ENCODE measurements around the gene SPRTN. TPM values are rescaled to one million over a fixed set of nuclear protein-coding genes. Genes with fewer than 3 reads are reported as not detected.
"Not testable (repeated sequence)": the region's sequence is repeated elsewhere in the genome, so short reads cannot be mapped to it uniquely, and the experiment has no call there.

SPRTN gene
- total RNA-seq, 1 donor, result 20.5 TPM

DNA sequence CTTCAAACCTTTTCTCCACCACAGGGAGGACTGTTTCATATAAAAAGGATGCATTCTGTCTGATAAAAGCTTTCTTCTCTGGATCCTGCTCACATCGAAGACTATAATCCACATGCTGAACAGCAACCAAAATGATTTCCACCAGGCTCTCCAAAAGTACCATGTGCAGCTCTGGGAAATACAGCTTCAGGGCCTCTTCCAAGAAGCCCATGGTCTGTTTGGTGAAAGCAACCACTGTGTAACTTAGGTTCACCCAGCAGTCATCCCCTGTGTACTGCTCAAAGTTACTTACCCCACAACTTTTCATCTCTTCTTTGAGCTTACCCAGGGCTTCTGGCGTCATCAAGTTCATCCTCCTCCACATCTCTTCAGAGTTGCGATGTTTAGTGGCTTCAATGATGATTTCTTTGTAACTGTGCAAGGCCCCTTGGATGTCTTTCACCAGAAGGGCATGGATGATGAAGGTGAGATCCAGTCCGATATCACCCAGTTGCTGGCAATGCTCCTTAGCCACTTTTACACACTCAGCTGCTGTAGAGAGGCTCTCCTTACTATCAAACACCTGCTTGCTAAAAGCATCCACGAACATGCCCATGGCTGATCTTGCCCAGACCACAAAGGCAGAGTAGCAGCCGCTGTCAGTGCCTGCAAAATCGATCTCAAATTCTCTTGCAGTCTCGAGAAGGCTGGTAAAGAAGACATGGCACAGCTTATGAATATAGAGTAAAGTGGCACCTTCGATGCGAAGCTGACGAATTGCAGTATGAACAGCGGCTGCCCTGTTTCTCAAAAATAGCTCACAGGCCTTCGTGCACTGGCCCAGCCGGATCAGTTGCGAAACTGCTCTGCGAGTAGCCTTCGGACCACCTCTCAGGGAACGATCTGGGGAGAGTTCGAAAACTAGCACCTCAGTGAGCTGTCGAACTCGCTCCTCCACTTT, 2.2 kb upstream of the SPRTN start:
- no peak for DNase-seq (ENCODE audit: low read depth in 2 of 3, low spot score in 2 of 3)

DNA sequence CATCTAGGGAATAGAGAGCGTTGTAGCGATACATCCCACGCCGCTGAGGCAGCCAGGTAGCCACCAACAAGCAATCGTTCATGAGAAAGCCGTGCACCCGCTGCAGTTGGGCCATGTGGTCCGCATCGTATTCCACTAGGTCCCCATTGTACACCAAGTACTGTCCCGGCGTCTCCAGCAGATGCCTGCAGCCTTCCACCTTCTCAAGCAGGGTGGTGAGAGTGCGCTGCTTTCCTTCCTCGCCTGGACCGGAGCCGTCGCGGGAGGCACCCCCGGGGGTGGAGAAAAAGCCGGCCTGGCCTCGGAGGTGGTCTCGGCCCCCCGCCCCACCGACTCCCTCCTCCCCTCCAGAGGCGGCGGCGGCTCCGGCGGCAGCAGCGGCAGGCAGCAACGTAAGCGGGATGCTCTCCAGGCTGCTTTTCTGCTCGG, 1.0 kb upstream of the SPRTN start:
- DNase-seq (ENCODE audit: low read depth in 2 of 3, low spot score in 2 of 3), result no peak

DNA sequence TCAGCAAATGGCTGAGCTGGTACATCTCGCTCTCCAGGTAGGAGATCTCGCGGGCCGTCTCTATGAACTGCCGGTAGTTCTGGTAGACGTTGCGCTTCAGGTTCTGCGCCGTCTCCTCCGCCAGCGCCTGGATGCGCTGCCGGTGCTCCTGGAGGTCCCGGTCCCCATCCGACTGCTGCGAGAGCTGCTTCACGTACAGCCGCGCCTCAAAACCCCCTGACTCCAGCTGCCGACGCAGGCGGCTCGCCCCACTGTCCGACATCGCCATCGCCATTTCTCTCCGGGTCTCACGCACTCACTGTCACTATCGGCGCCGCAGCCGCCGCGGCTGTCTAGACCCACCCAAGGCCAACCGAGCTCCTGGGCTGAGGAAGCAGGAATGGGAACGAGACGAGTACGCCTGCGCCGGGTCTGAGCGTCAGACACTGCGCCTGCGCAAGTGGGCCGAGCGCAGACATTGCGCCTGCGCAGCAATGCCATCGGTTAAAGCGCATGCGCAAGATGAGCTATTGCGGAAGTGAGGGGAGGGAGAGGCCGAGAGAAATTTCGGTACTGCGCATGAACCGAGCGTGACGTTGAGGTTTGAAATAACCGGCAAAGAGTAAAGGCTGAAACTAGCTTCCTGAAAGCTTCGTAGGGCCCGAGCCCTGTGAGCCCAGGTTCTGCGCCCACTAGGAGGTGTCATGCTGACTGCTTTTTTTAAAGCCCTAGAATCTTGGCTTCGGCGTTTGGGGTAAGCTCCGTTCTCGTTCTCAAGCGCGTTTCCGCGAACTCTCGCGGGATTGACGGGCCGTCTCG, 422 bp upstream of the SPRTN start, which contains the start of gene EXOC8:
Gene EXOC8, minus strand, starts transcription at position 381 of the 798 bp plus-strand sequence. Its CDS starts 107 bp downstream, at position 274.
- DNase-seq (ENCODE audit: low read depth in 2 of 3, low spot score in 2 of 3), result peak; percentile 97 to 100 (median 99)

DNA sequence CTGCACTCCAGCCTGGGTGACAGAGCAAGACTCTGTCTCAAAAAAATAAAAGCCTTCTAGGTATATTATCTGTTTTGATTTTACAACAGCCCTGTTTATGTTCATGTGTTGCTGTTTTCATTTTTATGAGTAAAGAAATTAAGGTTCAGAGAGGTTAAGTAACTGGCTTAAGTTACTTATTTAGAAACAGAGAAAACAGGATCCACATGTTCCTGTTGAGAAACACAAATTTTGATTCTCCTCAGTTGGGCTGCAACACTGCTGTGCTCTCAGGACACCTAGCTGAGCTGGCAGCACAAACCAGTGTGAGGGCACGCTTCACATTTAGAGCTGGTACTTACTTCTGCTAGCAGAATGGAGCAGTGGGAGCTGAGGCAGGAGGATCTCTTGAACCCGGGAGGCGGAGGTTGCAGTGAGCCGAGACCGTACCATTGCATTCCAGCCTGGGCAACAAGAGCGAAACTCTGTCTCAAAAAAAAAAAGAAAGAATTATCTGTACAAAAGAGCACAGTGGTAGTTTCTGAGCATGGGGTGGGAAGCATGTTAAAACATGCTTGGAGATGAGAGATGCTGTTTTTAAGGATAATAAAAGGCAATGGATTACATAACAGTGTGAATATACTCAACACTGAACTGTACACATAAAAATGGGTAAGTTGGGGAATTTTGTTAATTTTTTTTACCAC, 2.4 kb downstream of the SPRTN start:
- DNase-seq (ENCODE audit: low read depth in 2 of 3, low spot score in 2 of 3), result no peak

GRCh38 chr1:231347961-231348360, 9.9 kb downstream of the SPRTN start:
- DNase-seq (ENCODE audit: low read depth in 2 of 3, low spot score in 2 of 3), result no peak

DNA sequence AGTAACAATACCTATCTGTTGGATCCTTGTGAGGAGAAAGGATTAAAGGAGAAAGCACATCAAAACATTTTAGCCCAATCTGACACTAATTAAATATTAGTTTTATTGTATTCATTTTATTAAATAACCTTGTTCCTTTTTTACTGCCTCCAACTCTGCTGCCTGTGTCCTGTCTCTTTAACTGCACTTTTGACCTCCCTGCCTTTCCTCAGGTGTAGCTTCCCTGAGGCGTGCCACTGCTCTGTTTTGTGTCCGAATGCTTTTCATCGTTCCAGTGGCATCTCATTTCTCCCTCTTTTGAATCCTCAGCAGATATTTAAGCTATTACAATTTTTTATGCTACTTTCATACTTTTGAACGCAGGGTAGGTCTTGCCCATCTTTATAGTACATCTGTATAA, 10.3 kb downstream of the SPRTN start:
- DNase-seq (ENCODE audit: low read depth in 2 of 3, low spot score in 2 of 3), result no peak

- not testable (repeated sequence) for DNase-seq (ENCODE audit: low read depth in 2 of 3, low spot score in 2 of 3)
Observed at GRCh38 chr1:231348856-231349255, 10.8 kb downstream of the SPRTN start.

GRCh38 chr1:231351816-231352215, 13.7 kb downstream of the SPRTN start:
- DNase-seq (ENCODE audit: low read depth in 2 of 3, low spot score in 2 of 3), result no peak

DNA sequence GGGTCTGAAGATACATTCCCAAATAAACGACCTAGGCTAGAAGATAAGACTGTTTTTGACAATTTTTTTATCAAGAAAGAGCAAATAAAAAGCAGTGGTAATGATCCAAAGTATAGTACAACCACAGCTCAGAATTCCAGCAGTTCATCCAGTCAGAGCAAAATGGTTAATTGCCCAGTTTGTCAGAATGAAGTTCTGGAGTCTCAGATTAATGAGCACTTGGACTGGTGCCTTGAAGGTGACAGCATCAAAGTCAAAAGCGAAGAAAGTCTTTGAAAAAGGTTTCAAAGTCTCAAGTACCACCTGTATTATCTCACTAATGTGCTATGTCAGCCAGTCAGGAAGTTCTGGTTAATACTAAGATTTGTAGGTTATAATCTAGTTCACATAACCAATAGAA, 15.0 kb downstream of the SPRTN start:
- no peak for DNase-seq (ENCODE audit: low read depth in 2 of 3, low spot score in 2 of 3)

- DNase-seq (ENCODE audit: low read depth in 2 of 3, low spot score in 2 of 3), result no peak
Observed at GRCh38 chr1:231354330-231355020, 16.4 kb downstream of the SPRTN start.

- DNase-seq (ENCODE audit: low read depth in 2 of 3, low spot score in 2 of 3), result no peak
Observed at GRCh38 chr1:231355171-231355570, 17.1 kb downstream of the SPRTN start.

DNA sequence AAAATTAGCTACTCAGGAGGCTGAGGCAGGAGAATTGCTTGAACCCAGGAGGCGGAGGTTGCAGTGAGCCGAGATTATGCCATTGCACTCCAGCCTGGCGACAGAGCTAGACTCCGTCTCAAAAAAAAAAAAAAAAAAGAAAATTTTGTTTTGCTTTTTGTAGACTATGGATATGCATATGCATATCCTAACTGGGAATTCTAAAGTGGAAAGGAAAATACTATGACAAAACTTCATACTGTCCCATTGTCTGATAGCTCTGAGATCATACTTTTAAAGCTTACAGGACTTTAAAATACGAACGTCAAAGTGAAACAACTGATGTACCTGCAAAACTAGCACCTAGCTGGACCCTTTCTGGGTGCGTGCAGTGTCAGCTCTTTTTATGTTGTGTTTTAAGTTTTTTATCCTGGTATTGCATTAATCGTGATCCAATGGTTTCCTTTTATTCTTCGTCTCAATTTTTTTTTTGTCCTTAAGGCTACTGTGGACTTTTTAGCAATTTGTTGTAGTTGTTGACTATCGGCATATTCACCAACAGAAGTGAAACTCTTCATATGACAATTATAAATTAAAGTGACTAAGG, 19.2 kb downstream of the SPRTN start:
- no peak for DNase-seq (ENCODE audit: low read depth in 2 of 3, low spot score in 2 of 3)

- DNase-seq (ENCODE audit: low read depth in 2 of 3, low spot score in 2 of 3), result peak; percentile 31 to 68 (median 44)
Observed at GRCh38 chr1:231357831-231358354, 19.8 kb downstream of the SPRTN start.

GRCh38 chr1:231359113-231359512, 21.0 kb downstream of the SPRTN start:
- DNase-seq (ENCODE audit: low read depth in 2 of 3, low spot score in 2 of 3), result no peak

- no peak for DNase-seq (ENCODE audit: low read depth in 2 of 3, low spot score in 2 of 3)
Observed at GRCh38 chr1:231362325-231362724, 24.2 kb downstream of the SPRTN start.

DNA sequence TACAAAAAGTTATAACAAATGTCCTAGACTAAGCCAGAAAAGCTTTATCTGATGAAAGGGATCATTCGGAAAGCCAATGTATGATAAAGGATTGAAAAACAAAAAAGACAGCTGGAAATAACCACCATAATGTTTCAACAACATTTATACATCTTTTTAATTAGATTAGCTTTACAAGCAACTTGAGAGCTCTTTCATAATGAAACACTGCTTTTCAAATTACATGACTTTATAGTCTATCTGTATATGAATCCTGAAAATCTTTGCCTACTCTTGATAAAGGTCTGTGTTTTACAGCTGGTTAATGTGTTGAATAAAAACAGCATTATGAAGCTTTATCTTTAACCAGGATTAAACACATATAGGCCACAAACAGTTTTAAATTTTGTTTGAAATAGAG, 25.5 kb downstream of the SPRTN start:
- DNase-seq (ENCODE audit: low read depth in 2 of 3, low spot score in 2 of 3), result no peak

DNA sequence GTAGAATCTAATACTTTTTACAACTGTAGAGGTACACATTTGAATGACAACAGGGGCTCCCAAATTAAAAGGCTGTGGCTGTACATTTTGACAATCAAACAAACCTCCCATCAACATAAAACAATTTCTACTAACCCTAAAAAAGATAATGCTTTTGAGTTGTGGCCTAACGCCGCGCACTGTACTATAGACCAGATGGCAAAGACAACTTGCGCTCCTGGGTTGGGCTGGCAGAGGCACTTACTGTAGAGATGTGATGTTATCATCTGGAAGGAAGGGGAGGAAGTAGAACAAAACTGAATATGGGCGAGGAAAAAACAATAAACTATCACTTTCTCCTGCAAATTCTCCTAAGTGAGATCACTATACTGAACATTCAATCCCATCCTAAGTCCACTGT, 26.1 kb downstream of the SPRTN start:
- no peak for DNase-seq (ENCODE audit: low read depth in 2 of 3, low spot score in 2 of 3)

DNA sequence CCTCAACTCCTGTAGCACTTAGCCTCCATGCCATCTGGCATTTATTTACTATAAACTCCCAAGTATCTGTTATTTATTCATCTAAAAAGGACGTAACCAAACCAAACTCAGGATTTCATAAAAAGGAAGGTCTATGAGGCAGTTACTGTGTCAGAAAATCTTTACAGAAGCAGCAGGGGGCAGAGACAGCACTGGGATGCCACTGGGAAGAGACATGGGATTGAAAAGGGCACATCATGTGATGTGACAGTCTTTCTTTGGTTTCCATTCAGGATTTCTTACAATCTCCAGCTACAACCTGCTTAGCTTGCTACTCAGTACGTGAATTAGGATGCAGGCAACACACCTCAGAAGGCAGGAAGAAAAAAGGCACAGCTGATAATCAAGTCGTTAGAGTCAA, 31.2 kb downstream of the SPRTN start:
- no peak for DNase-seq (ENCODE audit: low read depth in 2 of 3, low spot score in 2 of 3)

GRCh38 chr1:231372501-231372900, 34.4 kb downstream of the SPRTN start:
- no peak for DNase-seq (ENCODE audit: low read depth in 2 of 3, low spot score in 2 of 3)

- DNase-seq (ENCODE audit: low read depth in 2 of 3, low spot score in 2 of 3), result no peak
Observed at GRCh38 chr1:231374394-231374793, 36.3 kb downstream of the SPRTN start.

Data from hematopoietic multipotent progenitor cell (in vitro differentiated cells).